Hematopoietic multipotent progenitor cell treated with erythropoietin and hydrocortisone succinate and interleukin-3 and kit ligand, for 6 days (in vitro differentiated cells): ENCODE data around the gene RNF5.
A peak's percentile ranks its signal among the peaks of the same experiment; 100 is the strongest.
"Not testable (repeated sequence)": the region's sequence is repeated elsewhere in the genome, so short reads cannot be mapped to it uniquely, and the experiment has no call there.

Experiments used
- DNase-seq: peaks from one replicate; pipeline ENCODE4 v3.0.0-alpha.2; 2015

Gene RNF5

GRCh38 chr6:32190054-32190851, 12.0 kb downstream of the RNF5 start, which contains the start of gene PBX2:
TSS of gene PBX2 (minus strand) at chr6:32190202. CDS start at chr6:32189915, 287 bp downstream.
- peak; percentile 98 for DNase-seq

GRCh38 chr6:32190911-32191677, 12.9 kb downstream of the RNF5 start:
- DNase-seq: no peak

- no peak for DNase-seq
These were observed 13.7 kb downstream of the RNF5 start for GRCh38 chr6:32191696-32192607.

DNA sequence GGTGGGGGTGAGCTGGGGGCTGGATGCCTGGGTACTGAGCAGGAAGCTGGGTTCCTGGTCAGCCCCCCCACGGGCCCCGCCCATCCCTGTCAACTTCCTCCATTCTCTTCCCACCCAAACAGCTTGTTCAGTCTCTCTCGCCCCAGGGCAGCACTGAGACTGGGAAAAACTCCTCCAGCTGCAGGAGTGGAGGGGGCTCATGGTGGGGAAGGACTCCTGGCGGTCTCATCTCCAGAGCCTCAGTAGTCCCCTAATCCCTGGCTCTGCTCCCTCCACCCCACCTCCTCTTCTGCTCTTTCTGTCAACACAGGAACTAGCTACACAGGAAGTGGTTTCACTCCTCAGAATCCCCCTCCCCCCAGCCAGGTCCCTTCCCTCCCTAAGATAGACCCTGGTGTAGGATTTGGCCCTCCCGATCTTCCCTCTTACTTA, 14.4 kb downstream of the RNF5 start, which contains the start of gene GPSM3:
Gene GPSM3, minus strand, starts transcription at position 36 of the 432 bp plus-strand sequence. CDS start 130 bp downstream, outside the sequence.
- DNase-seq: peak; percentile 81

GRCh38 chr6:32193096-32193495, 14.9 kb downstream of the RNF5 start:
- DNase-seq: not testable (repeated sequence)

GRCh38 chr6:32194388-32194787, 16.2 kb downstream of the RNF5 start:
- DNase-seq: no peak

DNA sequence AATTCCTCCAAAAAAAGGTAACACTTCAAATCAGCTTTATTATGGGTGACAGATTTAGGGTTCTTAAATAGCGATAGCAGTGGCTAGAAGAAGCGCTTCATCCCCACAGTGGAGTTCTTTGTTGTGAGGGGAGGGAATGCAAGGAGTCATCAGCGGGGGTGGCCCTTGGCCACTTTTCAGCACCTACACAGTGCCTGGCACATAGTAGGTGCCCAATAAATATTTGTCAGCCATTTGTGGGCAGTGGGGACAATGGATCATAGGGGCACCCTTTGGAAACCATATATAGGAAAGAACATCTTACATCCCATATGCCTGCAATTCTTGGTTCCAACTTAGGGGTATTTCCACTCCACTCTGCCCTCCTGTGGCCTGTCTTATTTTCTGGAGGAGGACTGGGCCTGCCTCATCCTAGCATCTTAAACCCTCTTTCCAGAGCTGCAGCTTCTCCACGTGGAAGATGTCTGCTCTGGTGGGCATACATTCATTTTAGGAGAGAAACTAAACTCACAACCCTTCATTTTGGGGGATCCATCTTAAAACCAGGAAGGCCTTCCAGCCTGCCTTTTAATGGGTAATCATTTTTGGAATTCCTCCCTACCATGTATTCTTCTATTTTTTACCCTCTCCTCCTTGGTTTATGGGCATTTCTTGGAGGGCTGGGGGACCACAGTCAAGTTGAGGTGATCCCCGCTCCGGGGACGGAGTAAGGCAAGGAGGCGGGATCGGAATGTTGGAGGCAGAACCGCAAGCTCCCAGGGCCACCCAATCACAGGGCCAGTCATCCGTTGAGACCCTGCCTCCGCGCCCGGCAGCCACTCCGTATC, 16.8 kb downstream of the RNF5 start:
- peak; percentile 83 for DNase-seq

- DNase-seq: peak; percentile 100
These were observed 17.4 kb downstream of the RNF5 start for GRCh38 chr6:32195652-32195901.

DNA sequence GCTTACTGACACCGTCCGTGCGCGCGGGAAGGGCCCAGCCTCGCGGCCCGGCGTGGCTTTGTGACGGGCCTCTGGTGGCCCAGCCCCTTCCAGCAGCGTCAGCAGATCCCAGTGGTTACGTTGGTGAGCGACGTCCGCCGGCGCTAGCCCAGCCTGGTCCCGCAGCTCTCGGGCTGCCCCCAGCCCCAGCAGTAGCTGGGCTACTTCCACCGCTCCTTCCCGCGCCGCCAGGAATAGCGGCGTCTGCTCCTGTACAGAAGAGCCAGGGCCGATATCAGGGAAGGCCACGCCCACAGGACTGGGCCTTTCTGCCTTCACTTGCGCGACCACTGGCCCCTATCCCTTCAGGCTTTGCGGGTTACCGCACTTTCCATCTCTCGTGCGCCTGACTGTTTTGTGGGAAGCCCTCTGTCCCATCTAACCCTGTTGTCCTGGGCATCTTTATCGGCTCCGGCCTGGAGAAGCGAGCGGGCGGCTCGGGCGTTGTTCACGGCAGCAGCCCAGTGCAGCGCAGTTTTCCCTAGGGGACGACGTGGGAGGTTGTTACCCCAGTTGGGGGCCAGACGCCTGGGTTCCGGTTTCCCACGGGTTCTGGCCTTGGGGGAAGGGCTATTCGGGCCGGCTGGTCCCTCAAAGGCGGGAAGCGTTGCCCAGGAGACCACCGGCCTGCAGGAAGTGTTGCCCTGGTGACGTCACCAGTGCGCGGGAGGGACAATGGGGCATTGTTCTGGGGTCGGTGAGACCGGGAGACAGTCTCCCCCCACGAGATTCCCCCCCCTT, 17.9 kb downstream of the RNF5 start:
- peak; percentile 81 for DNase-seq

- DNase-seq: peak; percentile 66
These were observed 18.7 kb downstream of the RNF5 start for GRCh38 chr6:32196682-32197616.

DNA sequence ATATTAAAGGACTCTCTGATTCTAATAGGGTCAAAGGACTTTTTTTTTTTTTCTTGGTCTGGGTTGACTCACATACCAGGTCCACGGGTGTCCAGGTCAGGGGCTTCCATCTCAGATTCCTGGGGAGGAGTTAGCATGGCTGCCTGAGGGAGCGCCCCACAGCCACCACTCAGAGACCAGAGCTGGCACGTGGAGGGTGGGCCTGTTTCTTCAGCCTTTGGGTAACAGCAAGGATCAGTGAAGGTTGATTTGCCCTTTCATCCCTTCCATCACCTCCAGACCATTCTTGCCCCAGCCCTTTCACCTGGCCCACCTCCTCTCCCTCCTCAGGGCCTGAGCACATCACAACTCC, 20.1 kb downstream of the RNF5 start:
- DNase-seq: no peak

- no peak for DNase-seq
These were observed 20.7 kb downstream of the RNF5 start for GRCh38 chr6:32198866-32199265.

- DNase-seq: no peak
These were observed 22.7 kb downstream of the RNF5 start for GRCh38 chr6:32200711-32201475.

DNA sequence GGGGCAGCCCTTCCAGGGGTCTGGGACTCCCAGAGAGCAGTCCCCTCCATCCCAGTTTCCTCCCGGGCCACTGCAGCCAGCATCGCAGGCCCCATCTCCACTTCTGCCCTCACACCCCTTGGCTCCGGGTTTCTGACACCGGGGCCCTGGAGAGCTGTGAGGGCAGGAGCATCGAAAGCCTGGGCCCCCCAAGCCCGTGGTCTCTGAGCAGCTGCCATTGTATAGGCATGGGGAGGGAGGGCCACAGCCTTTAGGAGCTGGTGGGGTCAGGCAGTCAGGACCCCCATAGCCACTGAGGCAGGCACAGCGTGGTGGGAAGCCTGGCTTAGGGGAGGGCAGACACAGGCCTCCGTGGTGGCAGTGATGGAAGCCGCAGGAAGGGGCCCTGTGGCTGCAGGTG, 24.0 kb downstream of the RNF5 start:
- DNase-seq: no peak

GRCh38 chr6:32203426-32204267, 25.4 kb downstream of the RNF5 start:
- no peak for DNase-seq

DNA sequence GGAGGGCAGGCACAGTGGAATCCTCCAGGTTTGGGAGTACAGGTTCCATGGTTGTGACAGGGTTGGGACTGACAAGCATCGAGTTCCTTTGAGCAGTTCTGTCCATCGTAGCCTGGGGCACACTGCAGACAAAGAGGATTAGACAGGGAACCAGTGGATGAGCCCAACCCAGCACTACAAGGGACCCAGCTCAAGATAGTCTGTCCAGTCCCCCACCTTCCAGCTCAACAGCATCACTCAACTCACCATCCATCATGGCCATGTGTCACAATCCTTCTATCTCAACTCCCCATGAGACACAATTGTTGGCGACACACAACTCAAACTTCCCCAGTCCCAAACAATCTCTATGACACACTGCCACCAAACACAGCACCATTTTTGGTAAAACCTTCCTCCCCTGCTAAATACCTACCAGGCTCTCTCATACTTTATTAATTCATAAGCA, 26.1 kb downstream of the RNF5 start:
- DNase-seq: no peak

DNA sequence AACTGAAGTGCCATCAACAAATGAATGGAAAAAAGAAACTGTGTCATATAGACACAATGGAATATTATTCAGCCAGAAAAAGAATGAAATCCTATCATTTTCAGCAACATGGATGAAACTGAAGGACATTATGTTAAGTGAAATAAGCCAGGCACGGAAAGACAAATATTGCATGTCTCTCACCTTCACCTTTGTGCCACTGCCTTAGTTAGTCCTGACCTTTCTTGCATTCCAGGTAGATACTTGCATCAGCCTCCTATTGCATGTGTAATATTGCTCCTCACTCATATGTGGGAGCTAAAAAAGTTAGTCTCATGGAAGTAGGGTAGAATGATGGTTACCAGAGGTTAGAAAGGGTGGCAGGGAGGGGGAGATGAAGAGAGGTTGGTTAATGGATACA, 30.8 kb downstream of the RNF5 start:
- DNase-seq: no peak

- DNase-seq: no peak
These were observed 32.0 kb downstream of the RNF5 start for GRCh38 chr6:32210191-32210601.
